Mesenchymal stem cell (in vitro differentiated cells and primary cell): Measurements from ENCODE around the gene GHR.

Experiments
- DNase-seq: peaks from one replicate; pipeline ENCODE4 v3.0.0-alpha.2; 2013
- H2AFZ ChIP-seq: one replicate; pipeline ENCODE4 v1.6.1; 2013; ENCODE audit warnings: low read depth, mild to moderate bottlenecking, control low read depth, inconsistent platforms, low read length, moderate library complexity
- H2AK5ac ChIP-seq: 2 replicates; pipeline ENCODE4 v1.6.1; 2013; ENCODE audit warnings: low read length, moderate library complexity, mild to moderate bottlenecking, inconsistent platforms; ENCODE audit not compliant: severe bottlenecking
- H2BK120ac ChIP-seq: one replicate; pipeline ENCODE4 v1.6.1; 2013; ENCODE audit warnings: low read depth, mild to moderate bottlenecking, inconsistent platforms, low read length, moderate library complexity
- H2BK12ac ChIP-seq, 2 experiments: one replicate each; pipeline ENCODE4 v1.6.1; 2013; ENCODE audit warnings: inconsistent platforms in 2 of 2, low read length in 2 of 2, mild to moderate bottlenecking in 2 of 2, moderate library complexity in 2 of 2, control low read depth in 1 of 2
- H2BK15ac ChIP-seq: one replicate; pipeline ENCODE4 v1.6.1; 2013; ENCODE audit warnings: mild to moderate bottlenecking, low read depth, inconsistent platforms; ENCODE audit not compliant: poor library complexity, severe bottlenecking
- H2BK5ac ChIP-seq: 2 replicates; pipeline ENCODE4 v1.6.1; 2013; ENCODE audit warnings: low read depth, mild to moderate bottlenecking, low read length, control low read depth, inconsistent platforms; ENCODE audit not compliant: poor library complexity, severe bottlenecking
- H3K14ac ChIP-seq, 2 experiments: one replicate each; pipeline ENCODE4 v1.6.1; 2013; ENCODE audit warnings: inconsistent platforms in 2 of 2, low read length in 2 of 2, control low read depth in 1 of 2, mild to moderate bottlenecking in 1 of 2, moderate library complexity in 1 of 2
- H3K18ac ChIP-seq, 2 experiments: one replicate each; pipeline ENCODE4 v1.6.1; 2013; ENCODE audit warnings: inconsistent platforms in 2 of 2, low read length in 2 of 2, control low read depth in 1 of 2, low read depth in 1 of 2, mild to moderate bottlenecking in 1 of 2
- H3K23ac ChIP-seq, 2 experiments: one replicate each; pipeline ENCODE4 v1.6.1; 2013; ENCODE audit warnings: inconsistent platforms in 2 of 2, low read length in 2 of 2, mild to moderate bottlenecking in 2 of 2, moderate library complexity in 2 of 2, control low read depth in 1 of 2
- H3K27ac ChIP-seq: 2 replicates; pipeline ENCODE4 v1.5.1; 2013; ENCODE audit warnings: mild to moderate bottlenecking, moderate library complexity, low read length, control low read depth, inconsistent platforms; ENCODE audit not compliant: poor library complexity, severe bottlenecking
- H3K27me3 ChIP-seq, 2 experiments: 2 replicates each; pipeline versions ENCODE4 v1.6.1 to v1.7.0; 2013; ENCODE audit warnings: low read length in 2 of 2, mild to moderate bottlenecking in 2 of 2, moderate library complexity in 2 of 2, control low read depth in 1 of 2, inconsistent platforms in 1 of 2; ENCODE audit not compliant: control insufficient read depth in 1 of 2, insufficient read depth in 1 of 2
- H3K36me3 ChIP-seq, 2 experiments: 2 replicates each; pipeline versions ENCODE4 v1.6.1 to v1.7.0; 2013; ENCODE audit warnings: low read length in 2 of 2, control low read depth in 1 of 2, inconsistent platforms in 1 of 2, low read depth in 1 of 2, mild to moderate bottlenecking in 1 of 2; ENCODE audit not compliant: insufficient read depth in 2 of 2, control insufficient read depth in 1 of 2
- H3K4ac ChIP-seq, 2 experiments: one replicate each; pipeline ENCODE4 v1.6.1; 2013; ENCODE audit warnings: inconsistent platforms in 2 of 2, low read length in 2 of 2, mild to moderate bottlenecking in 2 of 2, moderate library complexity in 2 of 2, control low read depth in 1 of 2, low read depth in 1 of 2
- H3K4me1 ChIP-seq: 2 replicates; pipeline ENCODE4 v1.6.1; 2013; ENCODE audit warnings: low read depth, low read length, control low read depth; ENCODE audit not compliant: control insufficient read depth, insufficient read depth
- H3K4me2 ChIP-seq: 2 replicates; pipeline ENCODE4 v1.6.1; 2013; ENCODE audit warnings: low read length, mild to moderate bottlenecking, inconsistent platforms; ENCODE audit not compliant: poor library complexity, severe bottlenecking
- H3K4me3 ChIP-seq, 2 experiments: 2 replicates each; pipeline versions ENCODE4 v1.5.1 to v1.7.0; 2013; ENCODE audit warnings: low read length in 2 of 2, mild to moderate bottlenecking in 2 of 2, control low read depth in 1 of 2, low read depth in 1 of 2; ENCODE audit not compliant: insufficient read depth in 1 of 2
- H3K79me1 ChIP-seq: replicated peaks from 2 replicates; pipeline ENCODE4 v1.6.1; 2013; ENCODE audit warnings: mild to moderate bottlenecking, control low read depth, low read length, inconsistent platforms; ENCODE audit not compliant: poor library complexity, severe bottlenecking
- H3K9ac ChIP-seq: 2 replicates; pipeline ENCODE4 v1.7.0; 2013; ENCODE audit warnings: mild to moderate bottlenecking, low read length, moderate library complexity
- H3K9me3 ChIP-seq: 2 replicates; pipeline ENCODE4 v1.7.0; 2013; ENCODE audit warnings: mild to moderate bottlenecking, low read length; ENCODE audit not compliant: control insufficient read depth
- H4K8ac ChIP-seq: one replicate; pipeline ENCODE4 v1.6.1; 2013; ENCODE audit warnings: inconsistent platforms, mild to moderate bottlenecking, low read length, moderate library complexity
- H4K91ac ChIP-seq: one replicate; pipeline ENCODE4 v1.6.1; 2013; ENCODE audit warnings: mild to moderate bottlenecking, low read length, inconsistent platforms
- WGBS: methylation state at CpG from one replicate; pipeline ENCODE4 v1.1.7; 2013; ENCODE audit warnings: mixed read lengths; 5-methylcytosine and 5-hydroxymethylcytosine counted together

The GHR gene

GRCh38 chr5:42675602-42676001, 252.4 kb downstream of the GHR start:
- Histone ChIP-seq H2BK120ac (no peak overlapping the region), H2AFZ (no peak overlapping the region), H4K8ac (no peak overlapping the region), H3K4me3 (no peak overlapping the region), H3K4me1 (no peaks in the 10 kb centered on the region), H2AK5ac (no peak overlapping the region), H3K79me1 (no peaks in the 10 kb centered on the region), H3K36me3 (no peaks in the 10 kb centered on the region), H3K18ac (no peak overlapping the region), H3K27me3 (no peaks in the 10 kb centered on the region), H3K27ac (no peak overlapping the region), H2BK5ac (no peak overlapping the region), H2BK15ac (no peak overlapping the region), H4K91ac (no peak overlapping the region), H3K23ac (no peak overlapping the region), H3K4me2 (no peak overlapping the region), H3K14ac (no peak overlapping the region), H3K9ac (no peak overlapping the region), H3K9me3 (peaks cover 16% of the 10 kb centered on the region), H2BK12ac (no peak overlapping the region), H3K4ac (no peak overlapping the region)
- DNase-seq, result no peak

- Histone ChIP-seq H3K4me1 (no peaks in the 10 kb centered on the region), H4K8ac (no peak overlapping the region), H3K9me3 (peaks cover 16% of the 10 kb centered on the region), H3K23ac (no peak overlapping the region), H3K4me2 (no peak overlapping the region), H3K9ac (no peak overlapping the region), H3K4ac (no peak overlapping the region), H3K14ac (no peak overlapping the region), H3K4me3 (no peak overlapping the region), H4K91ac (no peak overlapping the region), H2AFZ (no peak overlapping the region), H3K18ac (no peak overlapping the region), H3K27me3 (no peaks in the 10 kb centered on the region), H3K79me1 (no peaks in the 10 kb centered on the region), H2BK5ac (no peak overlapping the region), H2BK15ac (no peak overlapping the region), H2BK12ac (no peak overlapping the region), H3K27ac (no peak overlapping the region), H2BK120ac (no peak overlapping the region), H3K36me3 (no peaks in the 10 kb centered on the region), H2AK5ac (no peak overlapping the region)
- DNase-seq, result no peak
- WGBS, result no CpG with 5 or more reads among the region's 1 CpG
Observed at GRCh38 chr5:42676362-42676761, 253.1 kb downstream of the GHR start.

DNA sequence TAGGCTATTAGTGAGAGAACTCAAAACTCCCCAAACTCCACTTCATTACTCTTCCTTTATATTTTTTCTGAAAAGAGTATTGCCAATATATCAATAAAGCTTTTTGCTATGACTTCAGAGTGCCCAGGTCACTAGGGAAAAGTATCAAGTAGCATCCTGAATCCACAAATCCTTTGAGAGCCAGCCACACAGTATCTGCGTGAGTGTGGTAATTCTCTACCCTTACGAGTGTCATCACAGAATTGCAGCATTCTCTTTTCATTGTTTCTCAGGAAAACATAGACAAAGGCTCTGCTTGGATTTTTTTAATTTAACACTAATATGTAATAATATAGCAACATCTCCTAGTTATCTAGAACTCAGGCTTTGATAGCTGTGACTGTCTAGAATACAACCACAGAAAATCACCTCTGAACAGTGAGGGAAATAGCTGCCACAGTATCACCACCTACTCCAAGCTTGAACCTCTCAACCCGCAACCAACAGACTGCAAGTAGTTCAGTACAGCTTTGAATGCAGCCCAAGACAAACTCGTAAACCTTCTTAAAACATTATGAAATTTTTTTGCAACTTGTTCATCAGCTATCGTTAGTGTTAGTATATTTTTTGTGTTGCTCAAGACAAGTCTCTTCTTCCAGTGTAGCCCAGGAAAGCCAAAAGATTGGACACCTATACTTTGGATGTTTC, 254.1 kb downstream of the GHR start:
- H3K14ac ChIP-seq, result no peak overlapping the region
- H3K9me3 ChIP-seq, result peaks cover 19% of the 10 kb centered on the region
- H3K4me1 ChIP-seq, result no peaks in the 10 kb centered on the region
- H3K27me3 ChIP-seq, result no peaks in the 10 kb centered on the region
- no peak overlapping the region for H2BK15ac ChIP-seq
- 100% methylated on average over 4 of the region's 5 CpGs for WGBS
- no peak overlapping the region for H3K18ac ChIP-seq
- H3K36me3 ChIP-seq, result no peaks in the 10 kb centered on the region
- no peaks in the 10 kb centered on the region for H3K79me1 ChIP-seq
- no peak overlapping the region for H3K4ac ChIP-seq
- no peak overlapping the region for H4K91ac ChIP-seq
- H3K23ac ChIP-seq, result no peak overlapping the region
- no peak overlapping the region for H3K4me3 ChIP-seq
- H2BK12ac ChIP-seq, result no peak overlapping the region
- no peak overlapping the region for H2AFZ ChIP-seq
- H2BK120ac ChIP-seq, result no peak overlapping the region
- no peak overlapping the region for H4K8ac ChIP-seq
- H2BK5ac ChIP-seq, result no peak overlapping the region
- DNase-seq, result no peak
- no peak overlapping the region for H3K4me2 ChIP-seq
- no peak overlapping the region for H3K27ac ChIP-seq
- H2AK5ac ChIP-seq, result no peak overlapping the region
- H3K9ac ChIP-seq, result no peak overlapping the region

DNA sequence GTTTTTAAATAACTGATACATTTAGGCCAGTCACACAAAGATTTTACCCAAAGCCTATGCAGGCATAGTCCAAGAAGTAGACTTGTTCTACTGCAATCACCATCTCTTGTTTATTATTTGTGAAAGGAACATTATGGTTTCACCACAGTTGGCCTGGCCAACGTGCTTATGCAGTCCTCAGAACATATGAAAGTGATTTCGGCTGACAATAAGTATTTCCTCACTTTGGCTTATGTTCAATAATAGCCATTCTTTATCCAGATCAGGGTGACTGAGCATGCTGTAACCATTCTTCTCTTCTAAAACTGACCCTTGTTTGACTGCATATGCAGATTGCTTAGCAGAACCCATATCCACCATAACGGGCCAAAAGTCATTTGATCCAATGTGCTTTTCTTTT, 256.8 kb downstream of the GHR start:
- H3K4me1 ChIP-seq, result no peaks in the 10 kb centered on the region
- no peak overlapping the region for H3K9ac ChIP-seq
- H3K4me3 ChIP-seq, result no peak overlapping the region
- no peak overlapping the region for H2BK15ac ChIP-seq
- H4K91ac ChIP-seq, result no peak overlapping the region
- no peak overlapping the region for H3K18ac ChIP-seq
- H3K4ac ChIP-seq, result no peak overlapping the region
- no peak overlapping the region for H2AFZ ChIP-seq
- no peak overlapping the region for H3K23ac ChIP-seq
- no peak overlapping the region for H2BK120ac ChIP-seq
- H3K9me3 ChIP-seq, result peaks cover 8% of the 10 kb centered on the region
- H4K8ac ChIP-seq, result no peak overlapping the region
- no peak overlapping the region for H2BK12ac ChIP-seq
- H2AK5ac ChIP-seq, result no peak overlapping the region
- no peak overlapping the region for H3K27ac ChIP-seq
- H3K14ac ChIP-seq, result peak overlapping the region in 1 of 2 experiments; percentile 20
- no peaks in the 10 kb centered on the region for H3K27me3 ChIP-seq
- no peaks in the 10 kb centered on the region for H3K79me1 ChIP-seq
- H3K4me2 ChIP-seq, result no peak overlapping the region
- 93% methylated on average over 2 of the region's 3 CpGs for WGBS
- DNase-seq, result no peak
- H3K36me3 ChIP-seq, result no peaks in the 10 kb centered on the region
- no peak overlapping the region for H2BK5ac ChIP-seq
